HL-60 (cell line): ENCODE results near the gene KLHL24.

Source experiments
- GABPA ChIP-seq: IDR thresholded peaks from 2 replicates; pipeline ENCODE4 v1.6.1; 2012; ENCODE audit warnings: low read depth
- TF ChIP-seq, protein P1 (sequence below): IDR thresholded peaks from one replicate; pipeline ENCODE4 v1.5.1; 2011; ENCODE audit warnings: low read length, control low read depth, inconsistent platforms; ENCODE audit not compliant: insufficient read depth
- TF ChIP-seq, protein P2 (sequence below): IDR thresholded peaks from 2 replicates; pipeline ENCODE4 v1.6.1; 2012; ENCODE audit warnings: low read depth; ENCODE audit not compliant: insufficient replicate concordance

DNA sequence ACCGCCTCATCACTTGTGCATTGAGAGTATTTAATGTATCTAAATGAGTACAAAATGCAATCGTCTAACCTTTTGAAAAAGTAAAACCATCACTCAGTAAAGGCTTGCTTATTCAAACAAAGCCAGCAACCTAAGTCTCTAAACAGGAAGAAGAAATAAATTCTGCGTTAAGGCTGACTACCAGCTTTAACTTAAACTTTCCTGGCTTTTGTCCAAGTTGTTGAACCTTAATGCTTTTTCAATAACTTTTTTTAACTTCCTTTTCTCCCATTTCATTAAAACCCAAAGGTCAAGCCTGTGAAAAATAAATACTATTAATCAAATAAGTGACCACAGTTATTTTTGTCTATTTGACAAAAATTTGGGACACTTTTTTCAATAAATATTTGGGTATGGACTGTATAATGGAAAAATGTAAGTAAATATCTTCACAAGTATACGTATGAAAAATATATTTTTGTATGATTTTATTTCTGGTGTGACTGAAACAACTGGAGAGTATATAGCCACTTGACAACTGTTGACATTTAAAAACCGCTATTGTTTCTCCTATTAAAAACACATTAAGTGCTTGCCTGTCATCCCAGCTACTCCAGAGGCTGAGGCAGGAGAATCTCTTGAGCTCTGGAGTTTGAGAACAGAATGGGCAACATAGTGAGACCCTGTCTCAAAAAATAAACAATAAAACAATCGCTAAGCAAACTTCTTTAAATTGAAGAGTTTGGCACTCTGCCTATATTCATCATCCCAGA is 2.9 kb downstream of the KLHL24 start:
- TF ChIP-seq, protein P1, sequence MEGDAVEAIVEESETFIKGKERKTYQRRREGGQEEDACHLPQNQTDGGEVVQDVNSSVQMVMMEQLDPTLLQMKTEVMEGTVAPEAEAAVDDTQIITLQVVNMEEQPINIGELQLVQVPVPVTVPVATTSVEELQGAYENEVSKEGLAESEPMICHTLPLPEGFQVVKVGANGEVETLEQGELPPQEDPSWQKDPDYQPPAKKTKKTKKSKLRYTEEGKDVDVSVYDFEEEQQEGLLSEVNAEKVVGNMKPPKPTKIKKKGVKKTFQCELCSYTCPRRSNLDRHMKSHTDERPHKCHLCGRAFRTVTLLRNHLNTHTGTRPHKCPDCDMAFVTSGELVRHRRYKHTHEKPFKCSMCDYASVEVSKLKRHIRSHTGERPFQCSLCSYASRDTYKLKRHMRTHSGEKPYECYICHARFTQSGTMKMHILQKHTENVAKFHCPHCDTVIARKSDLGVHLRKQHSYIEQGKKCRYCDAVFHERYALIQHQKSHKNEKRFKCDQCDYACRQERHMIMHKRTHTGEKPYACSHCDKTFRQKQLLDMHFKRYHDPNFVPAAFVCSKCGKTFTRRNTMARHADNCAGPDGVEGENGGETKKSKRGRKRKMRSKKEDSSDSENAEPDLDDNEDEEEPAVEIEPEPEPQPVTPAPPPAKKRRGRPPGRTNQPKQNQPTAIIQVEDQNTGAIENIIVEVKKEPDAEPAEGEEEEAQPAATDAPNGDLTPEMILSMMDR, result no peak
- TF ChIP-seq, protein P2, sequence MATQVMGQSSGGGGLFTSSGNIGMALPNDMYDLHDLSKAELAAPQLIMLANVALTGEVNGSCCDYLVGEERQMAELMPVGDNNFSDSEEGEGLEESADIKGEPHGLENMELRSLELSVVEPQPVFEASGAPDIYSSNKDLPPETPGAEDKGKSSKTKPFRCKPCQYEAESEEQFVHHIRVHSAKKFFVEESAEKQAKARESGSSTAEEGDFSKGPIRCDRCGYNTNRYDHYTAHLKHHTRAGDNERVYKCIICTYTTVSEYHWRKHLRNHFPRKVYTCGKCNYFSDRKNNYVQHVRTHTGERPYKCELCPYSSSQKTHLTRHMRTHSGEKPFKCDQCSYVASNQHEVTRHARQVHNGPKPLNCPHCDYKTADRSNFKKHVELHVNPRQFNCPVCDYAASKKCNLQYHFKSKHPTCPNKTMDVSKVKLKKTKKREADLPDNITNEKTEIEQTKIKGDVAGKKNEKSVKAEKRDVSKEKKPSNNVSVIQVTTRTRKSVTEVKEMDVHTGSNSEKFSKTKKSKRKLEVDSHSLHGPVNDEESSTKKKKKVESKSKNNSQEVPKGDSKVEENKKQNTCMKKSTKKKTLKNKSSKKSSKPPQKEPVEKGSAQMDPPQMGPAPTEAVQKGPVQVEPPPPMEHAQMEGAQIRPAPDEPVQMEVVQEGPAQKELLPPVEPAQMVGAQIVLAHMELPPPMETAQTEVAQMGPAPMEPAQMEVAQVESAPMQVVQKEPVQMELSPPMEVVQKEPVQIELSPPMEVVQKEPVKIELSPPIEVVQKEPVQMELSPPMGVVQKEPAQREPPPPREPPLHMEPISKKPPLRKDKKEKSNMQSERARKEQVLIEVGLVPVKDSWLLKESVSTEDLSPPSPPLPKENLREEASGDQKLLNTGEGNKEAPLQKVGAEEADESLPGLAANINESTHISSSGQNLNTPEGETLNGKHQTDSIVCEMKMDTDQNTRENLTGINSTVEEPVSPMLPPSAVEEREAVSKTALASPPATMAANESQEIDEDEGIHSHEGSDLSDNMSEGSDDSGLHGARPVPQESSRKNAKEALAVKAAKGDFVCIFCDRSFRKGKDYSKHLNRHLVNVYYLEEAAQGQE, result no peak
- no peak for TF ChIP-seq GABPA
